Mucosa of rectum (tissue), 2 donors: Measurements from ENCODE around the gene POU3F1.

Experiments used
- H3K27ac ChIP-seq, 2 donors: one replicate each; pipeline ENCODE4 v1.7.0; 2013; ENCODE audit warnings: inconsistent platforms in 2 of 2, low read depth in 2 of 2, low read length in 2 of 2
- H3K27me3 ChIP-seq, 2 donors: one replicate each; pipeline ENCODE4 v1.7.0; 2013; ENCODE audit warnings: low read length in 2 of 2; ENCODE audit not compliant: control insufficient read depth in 2 of 2, insufficient read depth in 2 of 2
- H3K36me3 ChIP-seq, 2 donors: one replicate each; pipeline ENCODE4 v1.7.0; 2013; ENCODE audit warnings: low read length in 2 of 2; ENCODE audit not compliant: control insufficient read depth in 2 of 2, insufficient read depth in 2 of 2
- H3K4me1 ChIP-seq, 2 donors: one replicate each; pipeline ENCODE4 v1.7.0; 2013; ENCODE audit warnings: low read length in 2 of 2, mild to moderate bottlenecking in 1 of 2; ENCODE audit not compliant: control insufficient read depth in 2 of 2, insufficient read depth in 2 of 2
- H3K4me3 ChIP-seq, 2 donors: one replicate each; pipeline ENCODE4 v1.7.0; 2013; ENCODE audit warnings: low read length in 2 of 2
- H3K9ac ChIP-seq, 2 donors: one replicate each; pipeline ENCODE4 v1.7.0; 2013; ENCODE audit warnings: low read length in 2 of 2, low read depth in 1 of 2, mild to moderate bottlenecking in 1 of 2
- H3K9me3 ChIP-seq, 2 donors: one replicate each; pipeline ENCODE4 v1.7.0; 2013; ENCODE audit warnings: low read length in 2 of 2; ENCODE audit not compliant: control insufficient read depth in 2 of 2
- donor health status: healthy.
- donor health status: Normal muscosa, but diverticular disease.

The POU3F1 gene

DNA sequence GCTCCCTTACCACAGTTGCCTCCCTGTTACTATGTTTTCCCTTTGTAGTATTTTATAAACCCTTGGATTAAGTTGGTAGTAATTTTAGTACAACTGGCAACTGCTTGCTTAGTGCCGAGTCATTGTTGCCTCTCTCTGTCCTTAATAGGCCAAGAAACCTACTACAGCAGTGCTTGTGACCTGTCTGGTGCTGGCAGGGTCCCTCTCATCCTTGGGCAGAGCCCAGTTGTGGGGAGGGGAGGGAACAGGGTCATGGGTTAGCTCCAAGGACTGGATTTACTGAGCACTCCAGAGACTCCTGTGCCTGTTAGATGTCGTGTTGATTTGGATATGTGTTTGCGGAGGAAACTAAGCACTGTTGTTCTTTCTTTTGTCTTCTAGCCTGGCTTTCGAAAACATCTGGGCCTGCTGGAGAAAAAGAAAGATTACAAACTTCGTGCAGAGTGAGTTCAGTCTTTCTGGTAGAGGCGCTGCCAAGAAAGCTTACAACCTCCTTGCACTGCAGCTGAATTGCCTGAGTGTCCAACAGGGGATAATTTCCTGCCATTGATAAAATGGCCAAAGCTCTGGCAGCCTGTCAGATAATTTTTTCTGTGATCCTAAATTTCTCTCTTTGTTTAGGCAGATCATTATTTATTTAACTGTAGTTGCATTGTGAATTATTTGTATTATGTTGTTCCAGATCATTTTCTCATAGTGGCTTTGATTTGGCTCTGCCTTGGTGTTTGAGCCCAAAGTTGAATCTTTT is 30.4 kb downstream of the POU3F1 start:
- Histone ChIP-seq H3K4me1 (peaks cover 14 to 15% of the 10 kb centered on the region in 2 donors), H3K9ac (peak overlapping the region in 1 of 2 donors; percentile 34), H3K4me3 (no peak overlapping the region), H3K27ac (peak overlapping the region in 1 of 2 donors; percentile 67), H3K36me3 (peaks cover 25 to 44% of the 10 kb centered on the region in 2 donors), H3K27me3 (no peaks in the 10 kb centered on the region), H3K9me3 (no peaks in the 10 kb centered on the region)

DNA sequence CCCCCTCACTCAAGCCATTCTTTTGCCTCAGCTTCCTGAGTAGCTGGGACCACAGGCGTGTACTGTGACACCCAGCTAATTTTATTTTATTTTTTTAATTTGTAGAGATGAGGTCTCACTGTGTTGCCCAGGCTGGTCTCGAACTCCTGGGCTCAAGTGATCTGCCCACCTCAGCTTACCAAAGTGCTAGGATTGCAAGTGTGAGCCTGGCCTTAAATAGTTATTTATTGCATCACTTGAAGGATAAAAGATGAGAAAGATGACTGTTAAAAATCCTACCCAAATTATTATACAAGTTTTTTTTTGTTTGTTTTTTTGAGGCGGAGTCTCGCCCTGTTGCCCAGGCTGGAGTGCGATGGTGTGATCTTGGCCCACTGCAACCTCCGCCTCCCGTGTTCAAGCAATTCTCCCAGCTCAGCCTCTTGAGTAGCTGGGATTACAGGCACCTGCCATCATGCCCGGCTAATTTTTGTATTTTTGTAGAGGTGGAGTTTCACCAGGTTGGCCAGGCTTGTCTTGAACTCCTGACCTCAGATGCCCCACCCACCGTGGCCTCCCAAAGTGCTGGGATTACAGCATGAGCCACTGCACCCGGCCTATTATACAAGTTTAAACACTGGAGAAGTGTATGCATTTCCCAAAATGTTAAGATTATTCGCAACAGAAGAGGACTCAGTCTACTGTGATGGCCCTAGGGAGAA is 31.7 kb downstream of the POU3F1 start:
- Histone ChIP-seq H3K9me3 (no peaks in the 10 kb centered on the region), H3K4me3 (no peak overlapping the region), H3K27ac (no peak overlapping the region), H3K36me3 (peaks cover 18 to 39% of the 10 kb centered on the region in 2 donors), H3K27me3 (no peaks in the 10 kb centered on the region), H3K9ac (no peak overlapping the region), H3K4me1 (peaks cover 14 to 15% of the 10 kb centered on the region in 2 donors)

GRCh38 chr1:38014171-38014570 is 32.4 kb downstream of the POU3F1 start:
- Histone ChIP-seq H3K4me1 (peaks cover 14 to 15% of the 10 kb centered on the region in 2 donors), H3K9ac (peak overlapping the region in 1 of 2 donors; percentile 26), H3K9me3 (no peaks in the 10 kb centered on the region), H3K4me3 (no peak overlapping the region), H3K36me3 (peaks cover 15 to 35% of the 10 kb centered on the region in 2 donors), H3K27ac (no peak overlapping the region), H3K27me3 (no peaks in the 10 kb centered on the region)

- Histone ChIP-seq H3K27ac (peak overlapping the region; percentile 90 to 93), H3K4me1 (peaks cover 14 to 15% of the 10 kb centered on the region in 2 donors), H3K9me3 (no peaks in the 10 kb centered on the region), H3K36me3 (peaks cover 10 to 27% of the 10 kb centered on the region in 2 donors), H3K4me3 (peak overlapping the region; percentile 96 to 97), H3K9ac (peak overlapping the region; percentile 88 to 94), H3K27me3 (no peaks in the 10 kb centered on the region)
Observed at GRCh38 chr1:38013227-38013622, 33.4 kb downstream of the POU3F1 start.

DNA sequence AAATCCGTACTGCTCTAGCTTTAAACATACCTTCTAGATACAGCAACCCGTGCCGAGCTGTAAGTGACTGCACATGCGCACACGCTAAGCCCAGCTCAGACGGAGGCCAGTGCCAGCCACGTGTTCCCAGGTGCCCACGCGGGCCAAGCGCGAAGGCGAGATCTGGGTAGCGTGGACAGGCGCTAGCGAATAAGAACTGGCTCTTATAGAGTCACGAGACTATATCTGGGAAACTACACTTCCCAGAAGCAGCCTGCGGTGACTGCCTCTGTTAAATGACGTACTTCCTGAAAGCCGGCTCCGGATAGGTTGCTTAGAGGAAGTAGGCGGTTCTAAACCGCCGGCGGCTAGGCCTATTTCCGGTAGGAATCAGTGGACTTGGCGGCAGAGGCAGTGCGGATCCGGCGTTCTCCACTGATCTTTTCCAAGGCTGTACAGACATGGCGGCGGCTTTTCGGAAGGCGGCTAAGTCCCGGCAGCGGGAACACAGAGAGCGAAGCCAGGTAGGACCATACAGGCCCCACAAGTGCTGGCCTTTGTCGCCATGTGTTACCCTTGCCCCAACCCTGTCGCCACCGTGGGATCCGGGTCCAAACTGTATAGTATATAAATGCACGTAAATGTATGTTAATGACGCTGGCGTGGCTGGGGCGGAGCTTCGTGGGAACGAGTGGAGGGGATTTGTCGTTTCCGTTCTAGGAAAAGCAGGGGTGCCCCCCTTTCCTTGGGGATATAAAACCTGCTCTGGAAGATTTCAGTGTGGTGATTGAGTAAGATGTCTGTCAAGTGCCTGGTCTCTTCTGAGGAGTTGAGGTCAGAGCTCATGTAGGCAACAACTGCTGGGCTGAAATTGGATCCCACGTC is 34.0 kb downstream of the POU3F1 start, which contains the start of gene UTP11:
TSS of gene UTP11 (plus strand) at position 372 of the 864 bp plus-strand sequence. CDS start at position 441, 69 bp downstream.
- peak within 1 kb of the TSS; percentile 96 to 97 for H3K4me3 ChIP-seq
- H3K4me1 ChIP-seq: peaks cover 14 to 15% of the 10 kb centered on the region in 2 donors
- H3K36me3 ChIP-seq: peaks cover 6 to 21% of the 10 kb centered on the region in 2 donors
- H3K27ac ChIP-seq: peak within 1 kb of the TSS; percentile 90 to 93
- H3K9ac ChIP-seq: peak within 1 kb of the TSS; percentile 88 to 94
- no peaks in the 10 kb centered on the region for H3K27me3 ChIP-seq
- no peaks in the 10 kb centered on the region for H3K9me3 ChIP-seq

DNA sequence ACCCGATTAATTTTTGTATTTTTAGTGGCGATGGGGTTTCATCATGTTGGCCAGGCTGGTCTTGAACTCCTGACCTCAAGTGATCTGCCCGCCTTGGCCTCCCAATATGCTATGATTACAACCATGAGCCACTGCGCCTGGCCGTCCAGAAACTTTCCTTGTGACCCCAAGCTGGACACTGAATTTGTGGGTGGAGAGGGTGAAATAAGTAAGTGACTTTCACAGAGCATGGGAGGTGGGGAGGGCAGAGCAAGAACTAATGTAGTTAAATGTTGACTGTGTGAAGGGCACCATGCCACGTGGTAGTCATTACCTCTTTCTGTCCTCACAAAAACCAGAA is 36.8 kb downstream of the POU3F1 start:
- no peak overlapping the region for H3K9ac ChIP-seq
- H3K27me3 ChIP-seq: peaks cover 0 to under 1% of the 10 kb centered on the region in 2 donors
- no peaks in the 10 kb centered on the region for H3K36me3 ChIP-seq
- no peaks in the 10 kb centered on the region for H3K9me3 ChIP-seq
- no peak overlapping the region for H3K27ac ChIP-seq
- H3K4me3 ChIP-seq: no peak overlapping the region
- H3K4me1 ChIP-seq: peaks cover 14 to 15% of the 10 kb centered on the region in 2 donors

DNA sequence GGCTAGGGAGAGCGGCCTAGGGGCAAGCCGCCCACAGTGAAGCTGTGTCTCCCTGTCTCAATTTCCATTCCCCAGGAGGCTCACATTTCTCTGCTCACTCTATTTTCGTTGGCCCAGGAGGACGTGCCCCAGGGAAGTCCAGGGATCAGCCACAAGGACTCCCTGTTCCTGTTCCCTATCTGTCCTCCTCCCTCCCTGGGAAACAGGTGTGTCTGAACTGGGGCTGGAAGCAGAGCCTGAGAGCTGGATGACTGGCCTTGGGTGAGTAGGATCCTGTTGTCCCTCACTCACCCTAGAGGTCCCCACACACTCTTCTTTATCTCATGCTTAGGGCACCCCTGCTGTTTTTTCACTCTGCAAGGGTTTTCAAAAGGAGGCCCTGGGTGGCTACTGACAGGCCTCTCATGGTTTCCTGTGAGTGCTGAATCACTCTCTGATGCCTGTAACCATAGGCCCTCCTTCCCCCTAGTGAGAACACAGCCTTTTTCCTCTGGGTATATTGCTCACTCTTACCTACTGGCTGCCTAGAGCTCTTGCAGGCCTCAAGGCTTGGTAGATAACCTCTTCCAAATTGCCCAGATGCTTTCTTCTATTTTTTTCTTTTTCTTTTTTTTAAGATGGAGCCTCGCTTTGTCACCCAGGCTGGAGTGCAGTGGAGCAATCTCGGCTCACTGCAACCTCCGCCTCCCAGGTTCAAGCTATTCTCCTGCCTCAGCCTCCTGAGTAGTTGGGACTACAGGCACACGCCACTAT is 37.3 kb downstream of the POU3F1 start:
- peaks cover 15 to 20% of the 10 kb centered on the region in 2 donors for H3K4me1 ChIP-seq
- no peak overlapping the region for H3K4me3 ChIP-seq
- H3K27ac ChIP-seq: peak overlapping the region; percentile 22 to 24
- no peak overlapping the region for H3K9ac ChIP-seq
- H3K36me3 ChIP-seq: no peaks in the 10 kb centered on the region
- peaks cover 0 to 6% of the 10 kb centered on the region in 2 donors for H3K27me3 ChIP-seq
- H3K9me3 ChIP-seq: no peaks in the 10 kb centered on the region

DNA sequence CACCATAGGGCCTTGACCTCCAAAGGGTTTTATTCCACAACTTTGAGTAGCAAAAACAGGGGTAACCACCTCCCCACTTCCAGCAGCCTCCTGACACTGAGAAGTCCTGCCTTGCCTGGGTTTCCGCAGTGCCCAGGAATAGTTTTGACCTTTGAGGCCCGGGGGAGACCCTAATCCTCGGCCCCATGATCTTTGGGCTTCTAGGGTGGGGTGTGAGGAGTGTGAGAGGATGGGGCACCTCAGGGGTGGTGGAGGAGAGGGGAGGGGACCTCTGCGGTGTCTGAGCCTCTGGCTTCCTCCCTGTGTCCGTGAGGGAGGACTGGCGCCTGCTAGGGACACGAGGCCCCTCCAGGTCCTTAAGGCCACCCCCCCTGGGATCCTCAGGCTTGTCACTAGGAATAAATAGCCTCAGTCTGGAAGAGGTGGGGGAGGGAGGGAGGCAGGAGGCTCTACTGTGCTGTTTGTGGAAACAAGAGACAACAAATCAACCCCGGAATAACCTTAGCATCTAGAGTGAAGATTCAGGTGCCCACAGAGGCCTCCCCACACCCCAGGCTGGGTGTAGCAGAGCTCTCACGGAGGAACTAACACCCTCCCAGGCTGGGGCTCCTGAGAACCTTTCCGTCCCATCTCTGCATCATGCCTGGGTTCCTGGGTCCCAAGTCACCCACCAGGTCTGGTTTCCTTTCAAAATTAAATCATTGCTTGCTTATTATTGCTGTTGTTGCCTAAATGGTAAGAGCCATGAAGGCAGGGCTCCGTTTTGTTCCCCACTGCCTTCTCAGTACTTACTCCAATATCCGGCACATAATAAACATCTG is 40.4 kb downstream of the POU3F1 start:
- Histone ChIP-seq H3K27ac (peak overlapping the region; percentile 61 to 64), H3K27me3 (peaks cover 4 to 14% of the 10 kb centered on the region in 2 donors), H3K9me3 (no peaks in the 10 kb centered on the region), H3K36me3 (no peaks in the 10 kb centered on the region), H3K4me3 (peak overlapping the region in 1 of 2 donors; percentile 23), H3K9ac (peak overlapping the region in 1 of 2 donors; percentile 19), H3K4me1 (peaks cover 10% of the 10 kb centered on the region in 2 donors)
